Measurements from ENCODE around the gene CLRN1.

Gene CLRN1

DNA sequence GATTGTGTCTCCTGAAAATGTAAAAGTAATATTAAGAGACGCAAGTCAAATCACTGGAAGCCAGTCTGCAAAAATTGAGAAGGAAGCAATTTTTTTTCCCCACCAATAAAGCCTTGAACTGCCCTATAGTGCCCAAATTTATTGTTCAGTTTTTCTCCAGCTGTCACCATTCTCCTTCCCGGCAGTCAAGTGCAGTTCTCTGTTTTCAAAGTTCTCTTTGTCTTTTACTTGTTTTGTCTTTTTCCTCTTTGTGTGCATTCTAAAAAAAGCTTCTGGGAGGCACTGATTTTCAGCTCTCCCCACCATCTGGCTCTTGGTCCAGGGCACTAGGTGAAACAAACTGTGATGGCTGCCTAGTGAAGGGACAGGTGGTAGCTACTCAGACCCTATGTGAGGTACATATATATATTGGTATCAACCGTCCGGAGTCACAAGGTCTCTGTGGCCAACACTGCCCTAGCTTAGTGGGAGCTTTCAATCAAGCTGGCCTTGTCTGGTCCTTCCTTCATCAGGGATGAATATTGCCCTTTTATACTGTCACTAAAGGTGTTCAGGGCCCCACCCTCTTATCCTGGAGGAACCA lies 6.1 kb upstream of the CLRN1 start:
- no peak for DNase-seq
- Histone ChIP-seq H4K8ac (ENCODE audit: low read depth, low read length) (no peak overlapping the region), H3K36me3 (ENCODE audit: control insufficient read depth in 1 of 2, insufficient read depth in 2 of 2, low read length in 2 of 2) (no peaks in the 10 kb centered on the region), H3K14ac (ENCODE audit: low read length) (no peak overlapping the region), H4K12ac (ENCODE audit: low read depth, low read length) (no peak overlapping the region), H2BK5ac (ENCODE audit: low read depth, low read length, poor library complexity) (no peak overlapping the region), H2AK5ac (ENCODE audit: low read length) (no peak overlapping the region), H2AFZ (ENCODE audit: insufficient read depth, low read length, poor library complexity) (no peak overlapping the region), H3K9me3 (ENCODE audit: insufficient read depth, low read depth, low read length) (no peaks in the 10 kb centered on the region), H3K4me3 (ENCODE audit: low read depth, low read length) (no peak overlapping the region), H4K91ac (ENCODE audit: low read depth, low read length) (no peak overlapping the region), H3K18ac (ENCODE audit: low read length) (no peak overlapping the region), H3K27me3 (ENCODE audit: insufficient read depth, low read length) (no peaks in the 10 kb centered on the region), H3K79me1 (ENCODE audit: low read length) (no peaks in the 10 kb centered on the region), H3K4me2 (ENCODE audit: low read length) (no peak overlapping the region), H3K4ac (ENCODE audit: low read depth, low read length) (no peak overlapping the region), H3K27ac (ENCODE audit: low read depth, low read length) (no peak overlapping the region), H2BK12ac (ENCODE audit: low read length) (no peak overlapping the region), H3K23ac (ENCODE audit: low read length) (peak overlapping the region; percentile 3), H3K9ac (ENCODE audit: low read length) (no peak overlapping the region), H2BK120ac (ENCODE audit: insufficient read depth, low read length, poor library complexity) (no peak overlapping the region), H3K4me1 (ENCODE audit: control insufficient read depth in 1 of 2, insufficient read depth in 2 of 2, low read length in 2 of 2) (no peaks in the 10 kb centered on the region), H3K79me2 (ENCODE audit: control insufficient read depth, insufficient read depth, low read length, poor library complexity) (no peaks in the 10 kb centered on the region)
- WGBS (ENCODE audit: extremely low coverage, insufficient coverage, insufficient read length) = no CpG with 5 or more reads among the region's 4 CpGs

DNA sequence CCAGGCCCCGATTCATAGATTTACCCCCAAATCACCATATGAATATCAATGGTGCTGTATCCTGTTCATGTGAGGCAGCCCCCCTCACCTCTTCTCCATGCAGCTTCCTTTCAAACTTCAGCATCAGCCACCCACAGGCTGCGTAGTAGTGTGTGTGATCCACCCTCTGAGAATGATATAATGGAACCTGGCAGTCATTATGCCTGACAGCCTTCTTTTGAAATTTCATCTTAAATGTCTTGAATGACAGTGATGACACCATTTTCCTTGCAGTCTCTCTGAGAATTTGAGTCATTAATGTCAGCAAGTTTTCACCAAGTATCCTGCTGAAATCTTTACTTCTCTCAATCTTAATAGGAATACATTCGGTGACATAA lies 3.5 kb upstream of the CLRN1 start:
- Histone ChIP-seq H3K36me3 (ENCODE audit: control insufficient read depth in 1 of 2, insufficient read depth in 2 of 2, low read length in 2 of 2) (no peaks in the 10 kb centered on the region), H3K27me3 (ENCODE audit: insufficient read depth, low read length) (no peaks in the 10 kb centered on the region), H3K4me1 (ENCODE audit: control insufficient read depth in 1 of 2, insufficient read depth in 2 of 2, low read length in 2 of 2) (peaks cover 0 to 3% of the 10 kb centered on the region in 2 experiments), H4K91ac (ENCODE audit: low read depth, low read length) (no peak overlapping the region), H3K23ac (ENCODE audit: low read length) (no peak overlapping the region), H2AK5ac (ENCODE audit: low read length) (no peak overlapping the region), H3K9ac (ENCODE audit: low read length) (no peak overlapping the region), H3K4ac (ENCODE audit: low read depth, low read length) (no peak overlapping the region), H3K14ac (ENCODE audit: low read length) (no peak overlapping the region), H3K18ac (ENCODE audit: low read length) (no peak overlapping the region), H3K9me3 (ENCODE audit: insufficient read depth, low read depth, low read length) (no peaks in the 10 kb centered on the region), H2BK120ac (ENCODE audit: insufficient read depth, low read length, poor library complexity) (no peak overlapping the region), H4K12ac (ENCODE audit: low read depth, low read length) (no peak overlapping the region), H3K27ac (ENCODE audit: low read depth, low read length) (no peak overlapping the region), H3K79me2 (ENCODE audit: control insufficient read depth, insufficient read depth, low read length, poor library complexity) (no peaks in the 10 kb centered on the region), H4K8ac (ENCODE audit: low read depth, low read length) (no peak overlapping the region), H2BK5ac (ENCODE audit: low read depth, low read length, poor library complexity) (no peak overlapping the region), H3K4me2 (ENCODE audit: low read length) (no peak overlapping the region), H2BK12ac (ENCODE audit: low read length) (no peak overlapping the region), H3K79me1 (ENCODE audit: low read length) (no peaks in the 10 kb centered on the region), H3K4me3 (ENCODE audit: low read depth, low read length) (no peak overlapping the region), H2AFZ (ENCODE audit: insufficient read depth, low read length, poor library complexity) (no peak overlapping the region)
- no CpG with 5 or more reads among the region's 3 CpGs for WGBS (ENCODE audit: extremely low coverage, insufficient coverage, insufficient read length)
- DNase-seq = peak in 1 of 2 donors; percentile 25

DNA sequence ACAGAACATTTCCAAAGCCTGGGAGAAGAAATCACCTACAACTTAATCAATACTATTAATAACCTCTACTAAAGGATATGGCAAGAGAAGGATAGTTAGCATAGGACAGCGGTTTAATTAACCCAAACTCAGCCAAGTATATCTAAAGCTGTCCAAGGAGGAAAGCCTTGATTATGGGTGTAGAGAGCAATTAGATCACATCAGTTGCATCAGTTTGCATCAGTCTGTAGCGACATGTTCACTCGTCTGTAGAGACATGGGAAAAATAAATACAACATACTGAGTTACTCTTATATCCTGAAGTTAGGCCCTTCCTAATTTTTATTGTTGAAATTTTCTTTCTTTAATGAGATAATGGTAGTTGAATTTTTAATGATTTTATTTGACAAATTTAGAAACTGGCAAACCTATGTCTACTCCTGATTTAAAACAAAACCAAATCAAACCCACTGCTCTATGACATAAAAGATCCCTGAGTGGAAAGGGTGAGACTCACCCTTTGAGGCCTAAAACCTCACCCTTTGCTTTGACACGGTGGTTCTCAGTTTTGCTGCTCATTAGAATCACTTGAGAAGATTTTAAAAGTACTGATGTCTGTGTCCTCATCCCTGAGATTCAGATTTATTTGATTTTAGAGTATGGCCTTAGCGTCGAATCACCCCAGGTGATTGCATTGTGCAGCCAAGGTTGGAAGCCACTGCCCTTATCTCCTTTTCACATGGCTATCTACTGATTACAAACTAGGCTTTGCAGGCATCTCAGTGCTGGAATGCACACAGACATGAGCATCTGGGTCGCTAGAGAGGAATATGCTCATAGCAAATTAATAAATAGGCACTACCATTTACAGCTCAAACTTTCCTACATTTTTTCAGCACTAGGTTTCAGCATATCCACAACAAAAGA lies 2.8 kb upstream of the CLRN1 start:
- H3K9me3 ChIP-seq (ENCODE audit: insufficient read depth, low read depth, low read length) = no peaks in the 10 kb centered on the region
- no peak overlapping the region for H3K18ac ChIP-seq (ENCODE audit: low read length)
- H4K12ac ChIP-seq (ENCODE audit: low read depth, low read length) = no peak overlapping the region
- no peaks in the 10 kb centered on the region for H3K27me3 ChIP-seq (ENCODE audit: insufficient read depth, low read length)
- no peak overlapping the region for H2BK12ac ChIP-seq (ENCODE audit: low read length)
- no peak overlapping the region for H2AK5ac ChIP-seq (ENCODE audit: low read length)
- no peak overlapping the region for H4K91ac ChIP-seq (ENCODE audit: low read depth, low read length)
- H3K4me1 ChIP-seq (ENCODE audit: control insufficient read depth in 1 of 2, insufficient read depth in 2 of 2, low read length in 2 of 2) = peaks cover 0 to 3% of the 10 kb centered on the region in 2 experiments
- H4K8ac ChIP-seq (ENCODE audit: low read depth, low read length) = no peak overlapping the region
- no peaks in the 10 kb centered on the region for H3K36me3 ChIP-seq (ENCODE audit: control insufficient read depth in 1 of 2, insufficient read depth in 2 of 2, low read length in 2 of 2)
- no peaks in the 10 kb centered on the region for H3K79me1 ChIP-seq (ENCODE audit: low read length)
- WGBS (ENCODE audit: extremely low coverage, insufficient coverage, insufficient read length) = no CpG with 5 or more reads among the region's 7 CpGs
- H3K27ac ChIP-seq (ENCODE audit: low read depth, low read length) = no peak overlapping the region
- H3K4me2 ChIP-seq (ENCODE audit: low read length) = no peak overlapping the region
- no peak overlapping the region for H3K23ac ChIP-seq (ENCODE audit: low read length)
- peak; percentile 32 to 67 for DNase-seq
- H2BK120ac ChIP-seq (ENCODE audit: insufficient read depth, low read length, poor library complexity) = no peak overlapping the region
- no peak overlapping the region for H3K9ac ChIP-seq (ENCODE audit: low read length)
- H3K4me3 ChIP-seq (ENCODE audit: low read depth, low read length) = no peak overlapping the region
- no peak overlapping the region for H2AFZ ChIP-seq (ENCODE audit: insufficient read depth, low read length, poor library complexity)
- no peak overlapping the region for H3K14ac ChIP-seq (ENCODE audit: low read length)
- no peaks in the 10 kb centered on the region for H3K79me2 ChIP-seq (ENCODE audit: control insufficient read depth, insufficient read depth, low read length, poor library complexity)
- no peak overlapping the region for H2BK5ac ChIP-seq (ENCODE audit: low read depth, low read length, poor library complexity)
- H3K4ac ChIP-seq (ENCODE audit: low read depth, low read length) = no peak overlapping the region

GRCh38 chr3:150970665-150971324 lies 1.7 kb downstream of the CLRN1 start:
- H3K79me2 ChIP-seq (ENCODE audit: control insufficient read depth, insufficient read depth, low read length, poor library complexity) = no peaks in the 10 kb centered on the region
- H3K79me1 ChIP-seq (ENCODE audit: low read length) = no peaks in the 10 kb centered on the region
- peak in 1 of 2 donors; percentile 61 for DNase-seq
- no peak overlapping the region for H3K9ac ChIP-seq (ENCODE audit: low read length)
- no peak overlapping the region for H4K91ac ChIP-seq (ENCODE audit: low read depth, low read length)
- H3K4me1 ChIP-seq (ENCODE audit: control insufficient read depth in 1 of 2, insufficient read depth in 2 of 2, low read length in 2 of 2) = peaks cover 0 to 3% of the 10 kb centered on the region in 2 experiments
- H2AFZ ChIP-seq (ENCODE audit: insufficient read depth, low read length, poor library complexity) = no peak overlapping the region
- no peak overlapping the region for H3K23ac ChIP-seq (ENCODE audit: low read length)
- H3K14ac ChIP-seq (ENCODE audit: low read length) = no peak overlapping the region
- H3K36me3 ChIP-seq (ENCODE audit: control insufficient read depth in 1 of 2, insufficient read depth in 2 of 2, low read length in 2 of 2) = no peaks in the 10 kb centered on the region
- no peak overlapping the region for H2BK12ac ChIP-seq (ENCODE audit: low read length)
- H3K9me3 ChIP-seq (ENCODE audit: insufficient read depth, low read depth, low read length) = no peaks in the 10 kb centered on the region
- WGBS (ENCODE audit: extremely low coverage, insufficient coverage, insufficient read length) = no CpG with 5 or more reads among the region's 6 CpGs
- no peak overlapping the region for H3K18ac ChIP-seq (ENCODE audit: low read length)
- no peak overlapping the region for H2AK5ac ChIP-seq (ENCODE audit: low read length)
- no peak overlapping the region for H4K8ac ChIP-seq (ENCODE audit: low read depth, low read length)
- no peaks in the 10 kb centered on the region for H3K27me3 ChIP-seq (ENCODE audit: insufficient read depth, low read length)
- H3K4me3 ChIP-seq (ENCODE audit: low read depth, low read length) = no peak overlapping the region
- H3K4ac ChIP-seq (ENCODE audit: low read depth, low read length) = no peak overlapping the region
- no peak overlapping the region for H4K12ac ChIP-seq (ENCODE audit: low read depth, low read length)
- H3K27ac ChIP-seq (ENCODE audit: low read depth, low read length) = no peak overlapping the region
- no peak overlapping the region for H2BK120ac ChIP-seq (ENCODE audit: insufficient read depth, low read length, poor library complexity)
- H2BK5ac ChIP-seq (ENCODE audit: low read depth, low read length, poor library complexity) = no peak overlapping the region
- H3K4me2 ChIP-seq (ENCODE audit: low read length) = no peak overlapping the region

All from trophoblast cell (in vitro differentiated cells and primary cell).